ENCODE measurements around the gene POLR1A.

POLR1A gene

GRCh38 chr2:86039963-86040655 lies 65.6 kb downstream of the POLR1A start:
- no peak for DNase-seq (ENCODE audit: low read depth)
- TF ChIP-seq CTCF (IDR thresholded peaks at IDR 0.05; ENCODE audit: low read depth, low read length) = no peak
- no peak overlapping the region for H3K4me3 ChIP-seq (ENCODE audit: low read depth, low read length)

- no peak overlapping the region for H3K4me3 ChIP-seq (ENCODE audit: low read depth, low read length)
- TF ChIP-seq MAX (IDR thresholded peaks at IDR 0.05; ENCODE audit: low read depth, low read length) (no peak), MYC (IDR thresholded peaks at IDR 0.05; ENCODE audit: low read depth, low read length) (no peak), CTCF (IDR thresholded peaks at IDR 0.05; ENCODE audit: low read depth, low read length) (no peak), POLR2A (IDR thresholded peaks at IDR 0.05; ENCODE audit: extremely low read depth, insufficient read length) (no peak)
- DNase-seq (ENCODE audit: low read depth) = no peak
Measured at GRCh38 chr2:86039178-86039962, 66.3 kb downstream of the POLR1A start.

GRCh38 chr2:86038291-86039081 lies 67.2 kb downstream of the POLR1A start:
- TF ChIP-seq MYC (IDR thresholded peaks at IDR 0.05; ENCODE audit: low read depth, low read length) = 0 out of 2 replicates have a peak, but pooled peaks have one; percentile 9
- TF ChIP-seq MAX (IDR thresholded peaks at IDR 0.05; ENCODE audit: low read depth, low read length) = no peak
- H3K4me3 ChIP-seq (ENCODE audit: low read depth, low read length) = no peak overlapping the region
- DNase-seq (ENCODE audit: low read depth) = peak; percentile 93

GRCh38 chr2:86037795-86038192 lies 67.9 kb downstream of the POLR1A start:
- TF ChIP-seq POLR2A (IDR thresholded peaks at IDR 0.05; ENCODE audit: extremely low read depth, insufficient read length) (no peak), MAX (IDR thresholded peaks at IDR 0.05; ENCODE audit: low read depth, low read length) (no peak), MYC (IDR thresholded peaks at IDR 0.05; ENCODE audit: low read depth, low read length) (no peak), CTCF (IDR thresholded peaks at IDR 0.05; ENCODE audit: low read depth, low read length) (no peak)
- H3K4me3 ChIP-seq (ENCODE audit: low read depth, low read length) = no peak overlapping the region

GRCh38 chr2:86037141-86037794 lies 68.4 kb downstream of the POLR1A start:
- peak; percentile 61 for DNase-seq (ENCODE audit: low read depth)
- H3K4me3 ChIP-seq (ENCODE audit: low read depth, low read length) = no peak overlapping the region
- TF ChIP-seq MYC (IDR thresholded peaks at IDR 0.05; ENCODE audit: low read depth, low read length) = no peak
- no peak for TF ChIP-seq MAX (IDR thresholded peaks at IDR 0.05; ENCODE audit: low read depth, low read length)
- TF ChIP-seq CTCF (IDR thresholded peaks at IDR 0.05; ENCODE audit: low read depth, low read length) = no peak
- TF ChIP-seq POLR2A (IDR thresholded peaks at IDR 0.05; ENCODE audit: extremely low read depth, insufficient read length) = no peak

More at GRCh38 chr2:86037795-86038192, 67.9 kb downstream of the POLR1A start:
- no peak for DNase-seq (ENCODE audit: low read depth)

All from NB4 (cell line).